SKM-1 (cell line): ENCODE measurements around the gene RHCG.

Experiments
- DNase-seq: peaks from one replicate; lab custom pipeline; 2025; ENCODE audit not compliant: unreplicated experiment; lab: John Stamatoyannopoulos, UW

The RHCG gene

DNA sequence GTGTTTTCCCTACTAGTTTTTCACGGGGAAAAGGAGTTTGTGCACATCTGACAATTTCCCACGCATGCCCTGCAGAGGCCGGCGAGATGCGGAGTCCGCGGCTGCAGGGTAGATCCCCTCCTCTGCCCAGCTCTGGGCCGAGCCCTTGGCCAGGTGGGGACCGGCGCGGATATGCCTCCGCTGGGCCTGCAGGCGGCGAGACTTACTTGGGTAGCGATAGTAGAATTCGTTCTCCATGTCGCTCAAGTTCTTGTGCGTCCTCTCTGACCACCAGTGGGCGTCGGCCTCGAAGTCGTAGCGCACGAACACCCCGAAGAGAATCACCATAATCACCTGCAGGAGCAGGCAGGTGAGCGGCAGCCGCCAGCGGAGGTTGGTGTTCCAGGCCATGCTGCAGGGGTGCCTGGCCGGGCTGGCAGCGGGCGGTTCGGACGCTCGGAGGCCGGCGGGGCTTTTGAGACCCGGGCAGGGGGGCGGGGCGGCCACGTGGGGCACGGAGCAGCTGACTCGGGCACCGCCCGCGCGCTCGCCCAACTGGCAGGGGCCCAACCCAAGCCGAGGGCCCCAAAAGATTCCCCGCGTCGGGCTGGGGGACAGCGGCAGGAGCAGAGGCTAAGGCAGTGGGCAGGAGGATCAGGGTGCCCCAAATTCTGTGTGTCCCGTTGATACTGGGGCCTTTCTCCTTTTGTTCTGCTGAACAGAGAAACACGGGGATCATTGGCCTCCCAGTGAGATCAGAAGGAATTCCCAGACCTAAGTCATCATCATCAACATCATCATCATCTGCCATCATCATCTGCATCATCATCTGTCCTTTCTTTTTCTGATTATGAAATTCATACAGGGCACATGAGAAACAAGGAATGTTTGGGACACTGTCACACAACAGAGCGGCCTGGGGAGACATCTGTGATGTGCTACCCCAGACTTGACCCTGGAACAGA lies at the start of gene RHCG:
Gene RHCG (minus strand): TSS at position 429 of the 944 bp plus-strand sequence. CDS start 39 bp downstream, at position 390.
- DNase-seq, result no peak

DNA sequence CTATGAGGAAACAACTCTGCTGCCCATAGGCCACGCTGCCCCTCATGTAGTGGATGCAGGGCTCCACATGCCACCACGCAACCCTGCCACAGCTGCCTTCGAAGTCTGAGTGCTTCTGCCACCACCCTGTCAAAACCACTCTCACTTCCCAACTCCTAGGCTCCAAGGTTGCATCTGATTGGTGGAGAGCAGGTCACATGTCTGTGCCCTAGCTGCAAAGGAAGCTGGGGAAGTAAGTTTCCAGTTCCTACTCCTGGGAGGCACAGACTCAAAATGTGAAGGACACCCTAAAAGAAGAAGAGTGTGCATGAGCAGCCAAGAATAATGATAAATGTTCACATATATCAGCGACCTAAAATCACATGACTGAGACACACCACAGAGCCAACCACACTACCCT lies 47.0 kb upstream of the RHCG start:
- DNase-seq, result no peak

DNA sequence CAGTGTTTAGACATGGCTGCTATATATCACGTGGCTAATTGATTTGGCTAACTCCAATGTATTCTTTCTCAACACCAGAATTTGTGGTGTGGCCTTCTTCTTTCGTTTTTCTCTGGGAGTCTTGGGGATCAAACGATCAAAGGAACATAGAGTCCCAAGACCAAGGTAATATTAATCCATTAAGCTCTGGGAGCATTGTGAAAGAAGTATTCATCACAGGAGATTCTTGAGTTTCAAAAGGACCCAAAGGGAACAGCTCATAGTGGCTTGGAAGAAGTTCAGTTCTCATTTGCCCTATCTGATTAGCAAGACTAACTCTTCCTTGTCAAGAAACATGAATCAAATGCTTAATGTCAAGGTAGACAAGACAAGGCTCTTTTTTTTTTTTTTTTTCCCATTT lies 46.0 kb upstream of the RHCG start:
- DNase-seq, result no peak

DNA sequence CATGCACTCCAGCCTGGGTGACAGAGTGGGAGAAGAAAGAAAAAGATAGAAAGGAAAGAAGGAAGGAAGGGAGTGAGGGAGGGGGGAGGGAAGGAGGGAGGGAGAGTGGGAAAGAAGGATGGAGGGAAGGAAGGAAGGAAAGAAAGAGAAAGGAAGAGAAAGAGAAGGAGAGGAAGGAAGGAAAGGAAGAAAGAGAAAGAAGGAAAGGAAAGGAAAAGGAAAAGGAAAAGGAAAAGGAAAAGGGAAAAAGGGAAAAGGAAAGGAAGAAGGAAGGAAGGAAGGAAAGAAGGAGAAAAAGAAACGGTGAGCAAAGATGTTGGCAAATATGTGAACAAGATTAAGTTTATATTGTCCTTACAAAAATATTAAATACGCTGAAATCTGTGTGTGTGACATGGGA lies 42.6 kb upstream of the RHCG start:
- no peak for DNase-seq

DNA sequence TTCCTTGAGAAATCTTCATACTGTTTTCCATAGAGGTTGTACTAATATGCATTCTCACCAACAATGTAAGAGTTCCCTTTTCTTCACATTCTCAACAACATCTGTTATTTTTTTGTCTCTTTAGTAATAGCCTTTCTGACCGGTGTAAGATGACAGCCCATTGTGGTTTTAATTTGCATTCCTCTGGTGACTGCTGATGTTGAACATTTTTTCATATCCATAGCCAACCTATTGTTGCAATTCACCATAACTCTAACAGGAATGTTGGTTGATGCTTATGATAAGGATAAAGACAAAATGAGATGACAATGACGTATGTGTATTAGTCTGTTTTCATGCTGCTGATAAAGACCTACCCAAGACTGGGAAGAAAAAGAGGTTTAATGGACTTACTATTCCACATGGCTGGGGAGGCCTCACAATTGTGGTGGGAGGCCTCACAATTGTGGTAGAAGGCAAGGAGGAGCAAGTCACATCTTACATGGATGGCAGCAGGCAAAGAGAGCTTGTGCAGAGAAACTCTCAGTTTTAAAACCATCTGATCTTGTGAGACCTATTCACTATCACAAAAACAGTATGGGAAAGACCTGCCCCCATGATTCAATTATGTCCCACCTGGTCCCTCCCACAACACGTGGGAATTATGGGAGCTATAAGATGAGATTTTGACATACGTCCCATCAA lies 37.6 kb upstream of the RHCG start:
- DNase-seq, result no peak

DNA sequence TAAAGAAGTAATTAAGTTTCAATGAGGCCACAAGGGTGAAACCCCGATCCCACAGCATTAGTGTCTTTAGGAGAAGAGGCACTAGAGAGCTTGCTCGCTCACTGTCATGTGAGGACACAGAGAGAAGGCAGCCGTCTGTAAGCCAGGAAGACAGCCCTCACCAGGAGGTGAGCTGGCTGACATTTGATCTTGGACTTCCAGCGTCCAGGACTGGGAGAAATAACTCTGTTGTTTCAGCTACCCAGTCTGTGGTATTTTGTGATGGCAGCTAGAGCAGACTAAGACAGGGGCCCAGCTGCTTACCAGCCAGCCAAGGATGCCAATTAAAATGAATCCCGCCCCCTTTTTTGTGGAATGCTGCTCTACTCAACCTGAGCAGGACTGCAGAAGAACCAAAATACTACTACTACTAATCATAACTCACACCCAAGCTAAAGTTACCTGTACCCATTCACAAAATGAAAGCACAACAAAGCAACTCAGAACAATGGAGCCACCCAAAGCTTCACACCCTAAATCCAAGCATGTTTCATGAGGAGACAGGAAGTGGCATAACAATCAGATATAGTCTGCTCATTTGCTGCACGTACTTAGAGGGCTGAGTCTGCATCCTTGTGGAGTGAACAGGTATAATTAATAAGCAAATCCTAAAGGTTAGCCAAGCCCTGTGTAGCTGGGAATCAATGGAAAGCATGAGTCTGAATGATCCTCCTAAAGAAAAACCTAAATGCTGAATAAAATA lies 35.6 kb upstream of the RHCG start:
- no peak for DNase-seq

DNA sequence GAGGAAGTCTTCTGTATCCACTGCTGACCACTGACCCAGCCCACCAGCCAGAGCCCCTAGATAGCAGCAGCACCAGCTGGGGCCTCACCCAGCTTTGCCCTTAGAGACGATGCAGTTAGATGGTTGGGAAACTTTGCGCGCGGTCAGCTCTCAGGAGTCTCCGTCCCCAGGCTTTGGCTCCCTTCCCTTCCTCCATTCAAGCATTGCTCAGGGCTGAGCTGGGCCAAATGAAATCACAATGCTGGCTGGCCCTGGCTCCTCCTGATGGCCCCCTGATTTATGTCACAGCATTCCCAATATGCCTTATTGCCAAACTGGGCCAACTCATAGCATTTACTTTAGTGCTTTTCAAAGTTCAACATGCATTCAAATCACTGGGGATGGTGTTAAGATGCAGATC lies 34.6 kb upstream of the RHCG start:
- DNase-seq, result no peak

DNA sequence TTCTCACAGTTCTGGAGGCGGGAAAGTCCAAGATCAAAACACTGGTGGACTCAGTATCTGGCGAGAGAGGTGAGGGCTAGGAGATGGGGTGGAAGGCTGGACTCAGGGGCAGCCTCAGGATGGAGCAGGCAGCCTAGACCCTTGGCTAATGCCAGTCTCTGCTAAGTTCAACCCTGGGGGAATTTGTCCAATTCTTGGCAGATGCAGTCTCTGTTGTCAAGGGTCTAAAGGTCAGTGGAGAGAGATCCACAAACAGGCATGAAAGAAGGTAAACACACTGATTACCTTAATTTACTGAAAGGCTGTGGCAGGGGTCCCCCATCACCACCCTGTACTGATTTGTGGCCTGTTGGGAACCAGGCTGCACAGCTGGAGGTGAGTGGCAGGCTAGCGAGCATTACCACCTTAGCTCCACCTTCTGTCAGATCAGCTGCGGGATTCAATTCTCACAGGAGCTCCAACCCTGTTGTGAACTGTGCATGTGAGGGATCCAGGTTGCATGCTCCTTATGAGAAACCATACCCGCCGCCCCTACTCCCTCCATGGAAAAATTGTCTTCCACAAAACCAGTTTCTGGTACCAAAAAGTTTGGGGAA lies 32.5 kb upstream of the RHCG start:
- no peak for DNase-seq

DNA sequence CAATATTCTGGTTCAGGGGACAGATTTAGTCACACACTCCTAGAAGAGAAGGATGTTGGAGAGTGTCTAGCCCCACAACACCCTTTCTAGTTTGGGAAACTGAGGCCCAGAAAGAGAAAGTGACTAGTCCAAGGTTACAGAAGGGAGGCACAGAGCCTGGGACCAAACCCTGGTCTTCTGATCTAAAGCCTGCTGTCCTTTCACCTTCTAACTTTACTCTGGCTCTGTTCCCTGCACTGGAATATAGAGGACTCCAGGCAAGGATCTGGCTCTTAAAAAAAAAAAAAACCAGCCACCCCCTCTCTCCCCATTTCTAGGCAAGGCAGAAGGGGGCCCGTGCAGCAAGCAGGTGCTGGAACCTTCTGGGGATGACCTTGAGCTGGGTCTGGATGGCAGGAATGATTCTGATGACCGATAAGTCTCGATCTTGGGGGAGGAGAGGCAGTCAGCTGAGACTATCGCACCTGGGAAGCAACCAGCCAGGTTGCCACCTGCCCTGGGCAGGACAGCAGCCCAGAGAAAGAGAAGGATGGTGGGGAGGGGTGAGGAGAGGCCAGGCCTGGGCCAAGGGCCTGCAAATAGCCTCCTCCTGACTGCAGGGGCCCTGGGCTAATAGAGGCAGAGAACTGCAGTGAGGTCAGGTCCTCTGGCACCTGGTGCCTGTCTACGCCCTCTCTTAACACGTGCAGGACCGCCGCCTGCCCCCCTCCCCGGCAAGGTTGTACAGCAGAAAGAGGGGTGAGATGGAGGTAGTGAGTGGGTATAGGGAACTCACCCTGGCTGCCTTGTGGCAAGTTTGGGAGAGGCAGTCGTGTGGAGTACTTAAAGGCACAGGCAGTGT lies 30.4 kb upstream of the RHCG start:
- no peak for DNase-seq

DNA sequence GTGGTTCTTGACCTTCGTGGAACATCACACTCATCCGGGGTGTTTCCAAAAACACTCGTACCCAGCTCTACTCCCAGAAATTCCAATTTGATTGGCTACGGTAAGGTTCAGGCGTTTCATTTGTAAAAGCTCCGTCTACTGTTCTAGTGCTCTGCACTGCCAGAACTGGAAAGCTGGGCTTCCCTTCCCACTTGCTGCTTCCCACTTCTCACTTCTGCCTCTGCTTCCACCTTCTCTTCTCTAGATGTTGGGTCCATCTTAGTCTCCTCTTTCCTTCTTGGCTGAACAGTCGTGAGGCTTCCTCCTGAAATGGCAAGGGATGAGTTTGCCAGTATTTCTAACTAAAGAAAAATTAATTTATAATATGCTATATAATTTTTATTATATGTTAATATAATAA lies 29.8 kb upstream of the RHCG start:
- DNase-seq, result no peak

DNA sequence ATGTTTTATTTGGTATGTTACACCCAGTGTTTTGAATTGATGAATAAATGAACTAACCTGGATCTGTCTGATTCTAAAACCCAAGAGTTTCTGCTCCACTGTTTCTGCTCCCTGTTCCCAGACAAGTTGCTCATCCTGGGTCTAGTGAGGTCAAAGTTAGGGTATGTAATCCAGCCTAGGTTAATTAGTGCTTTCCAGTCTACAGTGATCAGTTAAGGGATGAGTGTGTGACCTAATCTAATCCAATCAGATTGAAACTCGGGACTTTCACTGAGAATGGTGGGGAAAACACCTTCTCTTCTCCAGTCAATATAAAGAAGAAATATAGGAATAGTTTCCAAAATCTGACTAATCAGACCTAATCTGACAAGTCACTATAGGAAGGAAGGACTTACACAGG lies 27.8 kb upstream of the RHCG start:
- DNase-seq, result no peak

DNA sequence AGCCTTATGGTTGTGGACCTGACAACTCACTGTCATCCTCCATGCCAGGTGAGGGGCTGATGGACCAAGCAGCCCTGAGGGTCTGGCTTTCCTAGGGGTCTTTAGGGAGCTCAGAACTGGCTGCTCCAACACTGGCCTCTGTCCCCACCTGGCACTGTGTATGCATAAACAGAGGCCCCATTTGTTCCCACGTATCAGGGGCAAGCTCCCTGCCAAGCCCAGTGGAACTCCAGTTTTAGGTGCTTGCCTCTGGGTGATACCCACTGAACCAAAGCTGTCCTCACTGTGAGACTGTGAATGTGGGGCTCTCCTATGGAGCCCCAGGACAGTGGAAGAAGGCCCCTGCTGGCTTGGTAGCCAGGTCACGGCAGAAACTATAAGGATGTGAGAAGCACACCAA lies 26.7 kb upstream of the RHCG start:
- no peak for DNase-seq

DNA sequence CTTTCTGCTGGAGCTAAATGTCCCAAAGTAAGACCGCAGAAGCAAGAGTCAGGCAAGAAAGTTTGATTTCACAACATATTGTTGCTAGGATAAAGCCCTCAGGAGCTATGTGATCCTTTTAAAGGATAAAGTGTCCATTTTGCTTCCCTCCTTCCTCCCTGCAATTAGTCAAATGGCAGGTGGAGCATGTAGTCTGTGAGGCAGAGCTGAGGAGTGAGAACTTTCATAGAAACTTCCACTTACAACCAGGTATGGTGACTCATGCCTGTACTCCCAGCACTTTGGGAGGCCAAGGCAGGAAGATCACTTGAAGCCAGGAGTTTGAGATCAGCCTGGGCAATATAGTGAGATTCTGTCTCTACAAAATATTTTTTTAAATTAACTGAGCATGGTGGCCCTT lies 25.2 kb upstream of the RHCG start:
- DNase-seq, result no peak

DNA sequence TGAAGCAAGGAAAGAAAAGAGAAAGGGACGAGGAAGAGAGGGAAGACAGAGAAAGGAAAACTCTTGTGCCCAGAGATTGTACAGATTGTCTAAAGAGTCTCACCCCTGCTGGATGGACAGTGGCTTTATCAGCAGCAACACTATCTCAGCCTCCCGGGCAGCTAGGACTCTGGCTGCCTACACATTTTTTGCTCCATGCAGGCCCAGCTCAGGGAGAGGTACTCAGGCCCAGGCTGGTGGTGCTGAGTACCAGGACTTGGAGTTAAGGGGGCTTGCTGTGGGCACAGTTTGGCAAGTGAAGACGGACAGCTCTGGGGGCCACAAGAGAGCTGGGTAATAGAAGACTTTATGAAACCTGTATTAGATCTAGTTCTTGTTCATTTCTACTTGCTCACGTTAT lies 19.1 kb upstream of the RHCG start:
- no peak for DNase-seq

DNA sequence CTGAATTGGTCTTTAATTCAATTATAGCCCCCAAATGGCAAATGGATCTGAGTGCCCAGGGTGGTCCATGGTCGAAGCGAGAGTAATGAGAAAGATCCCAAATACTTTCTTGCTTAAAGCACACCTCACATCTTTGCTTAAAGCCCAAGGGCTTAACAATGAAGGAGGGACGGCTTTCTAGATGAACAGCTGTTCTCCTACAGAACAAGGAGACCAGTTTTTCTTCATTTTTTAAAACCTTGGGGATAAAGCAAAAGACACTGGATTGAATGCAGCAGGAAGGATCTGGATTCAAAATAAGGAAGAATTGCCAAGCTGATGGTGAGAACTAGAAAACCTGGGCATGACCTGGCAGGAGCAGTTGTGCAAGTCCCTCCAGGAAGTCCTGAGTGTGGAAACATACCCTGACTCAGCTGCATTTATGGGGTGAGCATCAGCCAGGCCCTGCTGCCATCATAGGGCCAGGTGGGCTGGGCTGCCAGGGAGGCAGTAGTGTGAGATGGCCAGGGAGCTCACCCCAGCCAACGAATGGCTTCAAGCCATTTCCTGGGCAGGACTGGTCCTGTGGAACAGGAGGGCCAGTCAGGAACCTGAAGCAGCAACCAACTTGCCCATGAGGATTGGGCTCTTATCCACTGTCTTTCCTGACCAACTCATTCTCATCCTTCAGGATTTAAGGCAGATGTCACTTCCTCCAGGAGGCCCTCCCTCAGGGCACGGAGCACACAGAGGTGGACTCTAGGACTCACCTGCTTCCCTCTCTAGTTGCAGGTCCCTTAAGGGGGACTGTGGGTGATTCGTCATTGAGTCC lies 18.4 kb upstream of the RHCG start:
- DNase-seq, result peak; percentile 63

DNA sequence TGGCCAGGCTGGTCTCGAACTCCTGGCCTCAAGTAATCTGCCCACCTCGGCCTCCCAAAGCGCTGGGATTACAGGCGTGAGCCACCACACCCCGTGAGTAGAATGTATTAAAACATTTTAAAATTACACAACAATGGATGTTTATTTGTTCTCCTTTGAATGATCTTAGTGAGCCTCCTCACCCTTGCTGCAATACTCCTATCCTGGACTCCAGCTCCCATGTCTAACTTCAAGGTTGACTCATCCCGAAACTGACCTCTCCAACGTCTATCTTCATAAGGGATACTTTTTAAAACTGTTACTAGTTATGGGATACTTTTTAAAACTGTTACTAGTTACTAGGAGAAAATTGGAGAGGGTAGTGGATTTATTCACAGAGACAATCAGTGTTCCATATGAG lies 17.8 kb upstream of the RHCG start:
- DNase-seq, result no peak

DNA sequence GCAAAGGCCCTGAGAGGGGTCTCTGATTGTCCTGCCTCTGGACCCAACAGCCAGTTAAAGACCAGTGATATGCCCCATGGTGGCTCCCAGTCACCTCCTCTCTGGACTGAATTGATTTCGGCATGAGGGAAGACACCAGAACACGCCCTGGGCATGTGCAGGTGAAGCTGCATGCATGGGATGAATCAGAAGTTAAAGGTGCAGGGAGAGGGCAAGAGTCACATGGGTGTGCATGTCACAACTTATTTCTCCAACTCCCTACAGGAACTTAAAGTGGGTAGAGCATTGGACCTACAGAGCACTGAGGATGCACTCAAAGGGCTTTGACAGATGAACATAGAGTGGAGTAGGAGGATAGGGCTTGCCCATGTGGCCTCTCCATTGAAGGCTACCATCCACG lies 16.9 kb upstream of the RHCG start:
- no peak for DNase-seq

DNA sequence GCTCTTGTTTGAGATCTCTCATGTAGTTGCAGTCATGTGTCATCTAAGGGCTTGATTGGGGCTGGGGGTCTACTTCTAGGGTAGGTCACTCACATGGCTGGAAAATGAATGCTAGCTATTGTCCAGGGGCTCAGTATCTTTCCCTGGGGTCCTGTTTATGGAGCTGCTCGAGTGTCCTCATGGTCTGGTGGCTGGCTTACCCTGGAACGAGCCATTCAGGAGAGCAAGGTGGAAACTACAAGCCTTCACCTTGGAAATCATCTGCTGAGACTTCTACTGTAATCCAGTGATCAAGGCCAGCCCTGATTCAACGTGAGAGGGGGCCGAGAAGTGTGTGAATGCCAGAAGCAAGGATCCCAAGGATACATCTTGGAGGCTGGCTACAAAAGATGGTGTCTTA lies 16.2 kb upstream of the RHCG start:
- no peak for DNase-seq

DNA sequence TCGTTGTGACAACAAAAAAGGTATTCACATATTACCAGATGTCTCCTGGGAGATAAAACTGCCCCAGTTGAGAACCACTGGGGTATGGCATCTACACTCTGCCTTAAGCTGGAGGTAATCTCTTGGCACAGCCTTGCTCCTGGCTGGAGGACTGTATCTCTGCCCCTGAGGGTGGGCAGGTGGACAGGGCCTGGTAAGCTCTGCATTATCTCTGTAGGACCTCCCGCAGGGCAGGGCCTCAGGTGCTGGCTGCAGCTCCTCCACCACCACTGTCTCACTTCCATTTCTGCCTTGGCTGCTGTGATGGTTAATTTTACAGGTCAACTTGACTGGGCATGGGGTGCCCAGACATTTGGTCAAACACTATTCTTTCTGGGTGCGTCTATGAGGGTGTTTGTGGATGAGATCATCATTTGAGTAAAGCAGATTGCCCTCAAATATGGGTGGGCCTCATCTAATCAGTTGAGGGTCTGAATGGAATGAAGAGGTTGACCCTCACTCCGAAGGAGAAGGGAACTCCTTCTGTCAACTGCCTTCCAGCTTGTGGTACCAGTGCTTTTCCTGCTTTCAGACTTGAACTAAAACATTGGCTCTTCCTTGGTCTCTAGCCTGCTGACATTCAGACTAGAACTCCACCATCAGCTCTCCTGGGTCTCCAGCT lies 9.8 kb upstream of the RHCG start:
- DNase-seq, result no peak
